Stimulated activated CD4-positive, alpha-beta T cell treated with anti-CD3 and anti-CD28 coated beads, TNF-alpha, amount 100 ng/mL, for 4 hours (primary cell): Measurements from ENCODE around the gene PDCD1LG2.
"Not testable (repeated sequence)": the region's sequence is repeated elsewhere in the genome, so short reads cannot be mapped to it uniquely, and the experiment has no call there.

Source experiments
- DNase-seq, 3 experiments: peaks; one replicate each; pipeline ENCODE4 v3.0.0-alpha.2; 2020; ENCODE audit warnings: low read depth in 3 of 3

The PDCD1LG2 gene

DNA sequence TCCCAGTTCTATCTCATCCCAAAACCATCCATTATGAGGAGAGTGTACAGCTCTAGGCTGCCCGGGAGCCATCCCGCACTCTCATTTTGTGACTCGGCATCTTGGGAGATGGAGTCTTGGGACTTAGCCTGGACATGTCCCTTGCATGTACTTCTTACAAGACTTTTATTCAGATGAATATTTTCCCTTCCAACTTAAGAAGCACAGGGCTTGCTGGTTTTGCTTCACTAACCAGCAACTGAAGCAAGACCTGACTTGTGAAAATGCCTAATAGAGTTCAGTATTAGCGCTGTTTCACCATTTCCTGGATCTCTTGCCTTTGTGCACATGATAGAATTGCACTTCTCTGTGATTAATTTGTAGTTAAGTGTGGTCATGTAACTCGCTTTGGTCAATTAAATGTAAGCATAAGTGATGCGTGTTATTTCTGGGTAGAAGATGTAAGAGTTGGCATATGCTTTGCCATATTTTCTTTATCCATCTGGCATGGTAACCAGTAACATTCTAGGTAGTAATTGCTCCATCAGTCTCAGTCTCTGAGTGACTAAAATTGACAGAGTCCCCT, 55.8 kb downstream of the PDCD1LG2 start:
- DNase-seq = no peak

DNA sequence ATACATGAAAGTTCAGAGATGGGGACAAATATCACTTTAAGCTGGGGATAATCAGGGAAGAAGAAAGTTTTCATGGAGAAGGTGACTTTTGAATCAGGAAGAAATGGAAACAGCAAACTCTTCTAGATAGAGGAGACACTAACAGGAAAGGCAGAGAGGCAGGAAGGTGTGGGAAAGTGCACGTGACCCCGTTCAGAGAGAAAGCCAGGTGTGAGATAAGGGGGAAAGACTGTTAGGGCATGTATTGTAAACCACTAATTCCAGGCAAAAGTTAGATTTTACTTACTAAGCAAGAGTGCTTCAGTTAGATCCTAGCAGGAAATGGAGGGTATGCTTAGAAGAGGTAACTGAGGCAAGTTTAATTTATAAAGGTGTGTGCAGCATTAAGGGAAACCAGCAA, 58.5 kb downstream of the PDCD1LG2 start:
- no peak for DNase-seq

DNA sequence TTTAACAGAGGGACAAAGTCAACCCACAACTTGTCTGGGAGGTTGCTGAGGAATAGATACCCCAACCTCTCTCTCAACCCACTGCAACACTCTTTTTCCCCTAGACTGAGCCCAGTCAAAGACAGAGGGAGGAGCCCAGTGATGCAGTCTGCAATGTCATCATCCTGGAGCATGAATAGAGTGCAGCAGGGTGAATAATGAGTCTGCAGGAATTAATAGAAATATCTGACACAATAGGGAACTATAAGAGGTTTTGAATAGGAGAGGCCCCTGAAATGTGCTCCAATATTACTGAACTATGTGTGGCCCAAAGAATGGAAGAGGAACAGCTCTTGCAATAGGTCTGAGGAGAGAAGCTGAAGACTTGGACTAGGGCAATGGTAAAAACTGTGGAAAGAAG, 59.1 kb downstream of the PDCD1LG2 start:
- DNase-seq = no peak

DNA sequence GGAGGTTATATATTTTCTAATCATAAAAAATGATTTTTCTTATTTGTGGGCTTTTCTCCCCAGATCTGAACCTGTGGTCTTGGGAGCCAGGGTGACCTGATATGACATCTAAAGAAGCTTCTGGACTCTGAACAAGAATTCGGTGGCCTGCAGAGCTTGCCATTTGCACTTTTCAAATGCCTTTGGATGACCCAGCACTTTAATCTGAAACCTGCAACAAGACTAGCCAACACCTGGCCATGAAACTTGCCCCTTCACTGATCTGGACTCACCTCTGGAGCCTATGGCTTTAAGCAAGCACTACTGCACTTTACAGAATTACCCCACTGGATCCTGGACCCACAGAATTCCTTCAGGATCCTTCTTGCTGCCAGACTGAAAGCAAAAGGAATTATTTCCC, 59.6 kb downstream of the PDCD1LG2 start:
- no peak for DNase-seq

GRCh38 chr9:5571629-5572232, 61.4 kb downstream of the PDCD1LG2 start:
- no peak for DNase-seq

GRCh38 chr9:5574097-5574496, 63.8 kb downstream of the PDCD1LG2 start:
- DNase-seq = no peak

GRCh38 chr9:5575000-5575399, 64.7 kb downstream of the PDCD1LG2 start:
- DNase-seq = no peak

- DNase-seq = no peak
These were observed 66.9 kb downstream of the PDCD1LG2 start for GRCh38 chr9:5577225-5577624.

GRCh38 chr9:5578018-5578697, 67.8 kb downstream of the PDCD1LG2 start:
- DNase-seq = no peak

- DNase-seq = no peak
These were observed 68.4 kb downstream of the PDCD1LG2 start for GRCh38 chr9:5578698-5579085.

DNA sequence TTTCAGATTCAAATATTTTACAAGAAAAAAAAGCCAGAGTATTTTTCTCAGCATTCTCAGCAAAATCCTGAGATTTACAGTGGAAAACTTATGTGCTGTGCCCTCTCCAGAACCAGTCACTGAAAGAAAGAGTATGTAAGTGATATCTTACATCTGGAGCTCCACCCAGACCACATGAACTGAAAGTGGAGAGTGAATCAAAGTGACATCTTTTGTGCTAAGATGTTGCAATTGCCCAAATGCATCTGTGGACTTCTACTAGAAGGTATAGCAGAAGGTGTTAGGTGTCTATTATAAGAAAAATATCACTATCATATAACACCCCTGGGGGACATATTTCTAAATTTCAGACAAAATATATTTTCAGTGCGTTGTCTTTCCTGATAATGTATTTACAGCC, 69.5 kb downstream of the PDCD1LG2 start:
- no peak for DNase-seq

DNA sequence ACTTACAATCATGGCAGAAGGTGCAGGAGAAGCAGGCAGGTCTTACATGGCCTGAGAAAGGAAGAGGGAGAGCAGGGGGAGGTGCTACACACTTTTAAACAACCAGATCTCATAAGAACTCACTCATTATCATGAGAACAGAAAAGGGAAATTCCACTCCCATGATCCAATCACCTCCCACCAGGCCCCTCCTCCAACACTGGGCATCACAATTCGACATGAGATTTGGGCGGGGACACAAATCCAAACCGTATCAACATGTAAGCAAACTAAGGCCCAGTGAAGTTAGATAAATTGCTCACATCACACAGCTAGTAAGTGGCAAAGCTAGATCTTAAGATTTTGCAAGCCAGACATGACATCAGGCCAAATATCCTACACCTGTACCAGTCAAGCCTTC, 70.3 kb downstream of the PDCD1LG2 start:
- DNase-seq = no peak

DNA sequence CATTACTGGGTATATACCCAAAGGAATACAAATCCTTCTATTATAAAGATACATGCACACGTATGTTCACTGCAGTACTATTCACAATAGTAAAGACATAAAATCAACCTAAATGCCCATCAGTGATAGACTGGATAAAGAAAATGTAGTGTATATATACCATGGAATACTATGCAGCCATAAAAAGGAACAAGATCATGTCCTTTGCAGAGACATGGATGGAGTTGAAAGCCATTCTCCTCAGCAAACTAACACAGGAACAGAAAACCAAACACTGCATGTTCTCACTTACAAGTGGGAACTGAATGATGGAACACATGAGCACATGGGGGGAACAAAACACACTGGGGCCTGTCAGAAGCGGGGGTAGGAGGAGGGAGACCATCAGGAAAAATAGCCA, 71.4 kb downstream of the PDCD1LG2 start:
- not testable (repeated sequence) for DNase-seq

- DNase-seq = no peak
These were observed 72.5 kb downstream of the PDCD1LG2 start for GRCh38 chr9:5582835-5583195.

DNA sequence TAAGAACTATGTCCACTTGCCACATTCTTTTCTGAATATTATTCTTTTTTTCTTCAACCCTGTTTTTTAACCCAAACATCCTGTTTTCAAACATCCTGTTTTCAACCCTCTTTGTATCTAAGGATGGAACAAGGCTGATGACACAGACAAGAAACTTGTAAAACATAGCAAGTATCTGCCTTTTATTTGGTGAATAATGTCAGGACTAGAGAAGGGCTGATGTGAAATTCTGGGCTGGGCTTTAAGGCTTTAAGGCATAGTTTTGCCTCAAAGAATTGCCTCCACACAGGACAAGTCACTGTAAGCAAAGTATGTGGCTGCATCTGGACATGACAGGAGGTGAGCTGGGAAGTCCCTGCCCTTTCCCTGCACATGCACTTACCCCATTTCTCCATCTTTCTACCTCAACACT, 76.1 kb downstream of the PDCD1LG2 start:
- no peak for DNase-seq

GRCh38 chr9:5587024-5587423, 76.7 kb downstream of the PDCD1LG2 start:
- DNase-seq = no peak

GRCh38 chr9:5592231-5592630, 81.9 kb downstream of the PDCD1LG2 start:
- DNase-seq = no peak

DNA sequence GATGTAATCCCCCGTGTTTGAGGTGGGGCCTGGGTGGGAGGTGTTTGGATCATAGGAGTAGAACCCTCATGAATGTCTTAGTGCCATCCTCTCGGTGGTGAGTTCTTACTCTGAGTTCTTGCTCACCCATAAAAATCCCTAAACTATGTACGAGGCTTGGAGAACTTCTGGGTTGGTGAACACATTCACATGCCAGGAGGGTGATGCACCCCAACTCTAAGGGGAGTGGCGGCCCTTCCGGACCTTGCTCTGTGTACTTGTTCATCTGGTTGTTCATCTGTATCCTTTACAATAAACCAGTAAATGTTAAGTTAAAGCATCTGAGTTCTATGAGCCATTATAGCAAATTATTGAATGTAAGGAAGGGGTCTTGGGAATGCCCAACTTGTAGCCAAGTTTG, 82.6 kb downstream of the PDCD1LG2 start:
- DNase-seq = no peak

DNA sequence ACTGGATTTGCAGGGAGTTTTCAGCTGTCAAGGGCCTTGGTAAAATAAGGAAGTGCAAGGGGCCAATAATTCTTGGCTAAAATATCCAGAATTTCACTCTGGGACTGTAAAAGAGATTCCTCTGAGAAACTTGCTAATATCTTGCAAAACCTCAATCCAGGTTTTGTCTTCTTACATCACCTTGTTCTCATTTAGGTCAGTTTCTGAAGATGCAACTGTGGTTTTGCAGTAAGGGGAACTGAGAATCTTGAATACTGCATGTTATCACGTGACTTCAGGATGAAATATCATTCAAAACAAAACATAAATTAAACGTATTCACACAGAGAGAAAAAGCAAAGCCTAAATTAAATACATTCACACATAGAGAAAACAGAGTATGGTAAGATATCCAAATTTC, 83.6 kb downstream of the PDCD1LG2 start:
- DNase-seq = no peak

- no peak for DNase-seq
These were observed 85.8 kb downstream of the PDCD1LG2 start for GRCh38 chr9:5596173-5596572.

- no peak for DNase-seq
These were observed 98.2 kb downstream of the PDCD1LG2 start for GRCh38 chr9:5608298-5609225.

DNA sequence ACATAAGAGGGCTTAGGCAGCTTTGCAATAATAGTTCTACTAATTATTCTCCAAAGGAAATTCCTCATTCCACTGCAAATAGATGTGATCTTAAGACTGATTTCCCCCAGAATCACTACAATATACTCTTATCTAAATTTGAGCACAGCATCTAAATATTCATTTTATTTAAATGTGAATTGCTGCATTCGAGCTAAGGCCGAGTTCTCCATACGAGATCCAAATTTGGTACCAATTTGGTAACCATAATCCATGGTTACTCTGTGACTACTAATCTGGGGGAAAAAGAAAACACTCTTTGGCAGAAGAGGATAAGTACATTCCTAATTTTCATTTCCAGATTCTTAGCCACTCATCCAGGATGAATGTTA, 98.9 kb downstream of the PDCD1LG2 start:
- no peak for DNase-seq

DNA sequence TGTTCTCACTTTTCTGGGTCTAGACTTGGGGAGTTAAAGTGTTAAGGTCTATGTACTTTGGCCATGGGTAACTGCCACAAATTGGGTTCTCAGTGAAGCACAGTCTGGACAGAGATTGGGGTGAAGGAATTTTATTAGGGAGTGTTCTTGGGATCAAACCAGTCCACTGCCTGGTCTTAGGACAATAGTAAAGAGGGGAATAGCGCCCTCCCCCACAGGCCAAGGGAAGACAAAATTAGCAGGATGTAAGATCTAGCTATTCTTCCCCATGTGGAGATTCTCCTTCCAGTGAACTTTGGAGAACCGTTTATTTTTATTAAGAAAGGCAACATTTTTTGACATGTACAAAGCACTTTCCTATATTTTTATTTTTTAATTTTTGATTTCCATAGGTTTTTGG, 100.2 kb downstream of the PDCD1LG2 start:
- DNase-seq = no peak
